Measurements from ENCODE around the gene PSG11.
"Not testable (repeated sequence)": the region's sequence is repeated elsewhere in the genome, so short reads cannot be mapped to it uniquely, and the experiment has no call there.

DNA sequence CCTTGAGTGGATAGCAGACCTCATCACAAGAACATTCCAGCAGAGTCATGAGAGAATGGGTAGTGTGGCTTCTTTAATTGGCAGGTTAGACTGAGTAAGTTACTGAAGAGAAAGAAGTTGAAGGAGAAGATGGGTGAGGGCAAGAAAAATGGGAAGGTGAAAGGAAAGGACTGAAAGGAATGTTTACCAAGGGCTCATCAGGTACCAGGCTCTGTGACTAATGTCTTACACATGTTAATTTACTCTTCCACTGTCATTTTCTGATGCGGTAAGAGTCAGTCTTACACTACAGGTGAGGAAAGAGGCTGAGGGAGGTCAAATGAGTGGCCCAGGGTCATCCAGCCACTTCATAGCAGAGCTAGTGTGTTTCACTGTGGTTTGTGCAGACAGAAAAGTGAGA, 22.6 kb downstream of the PSG11 start:
- TF ChIP-seq, protein P1, sequence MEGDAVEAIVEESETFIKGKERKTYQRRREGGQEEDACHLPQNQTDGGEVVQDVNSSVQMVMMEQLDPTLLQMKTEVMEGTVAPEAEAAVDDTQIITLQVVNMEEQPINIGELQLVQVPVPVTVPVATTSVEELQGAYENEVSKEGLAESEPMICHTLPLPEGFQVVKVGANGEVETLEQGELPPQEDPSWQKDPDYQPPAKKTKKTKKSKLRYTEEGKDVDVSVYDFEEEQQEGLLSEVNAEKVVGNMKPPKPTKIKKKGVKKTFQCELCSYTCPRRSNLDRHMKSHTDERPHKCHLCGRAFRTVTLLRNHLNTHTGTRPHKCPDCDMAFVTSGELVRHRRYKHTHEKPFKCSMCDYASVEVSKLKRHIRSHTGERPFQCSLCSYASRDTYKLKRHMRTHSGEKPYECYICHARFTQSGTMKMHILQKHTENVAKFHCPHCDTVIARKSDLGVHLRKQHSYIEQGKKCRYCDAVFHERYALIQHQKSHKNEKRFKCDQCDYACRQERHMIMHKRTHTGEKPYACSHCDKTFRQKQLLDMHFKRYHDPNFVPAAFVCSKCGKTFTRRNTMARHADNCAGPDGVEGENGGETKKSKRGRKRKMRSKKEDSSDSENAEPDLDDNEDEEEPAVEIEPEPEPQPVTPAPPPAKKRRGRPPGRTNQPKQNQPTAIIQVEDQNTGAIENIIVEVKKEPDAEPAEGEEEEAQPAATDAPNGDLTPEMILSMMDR (IDR thresholded peaks at IDR 0.05; ENCODE audit: low read depth, low read length): not testable (repeated sequence)
- not testable (repeated sequence) for TF ChIP-seq POLR2A (IDR thresholded peaks at IDR 0.05; ENCODE audit: extremely low read depth, insufficient read length); MYC (IDR thresholded peaks at IDR 0.05; ENCODE audit: low read depth, low read length)

All from NB4 (cell line).